HG03442 (cell line): Measurements from ENCODE around the gene CYP2U1.
"Not testable (repeated sequence)": the region's sequence is repeated elsewhere in the genome, so short reads cannot be mapped to it uniquely, and the experiment has no call there.

ENCODE experiments used
- ATAC-seq: cut with Tn5 transposase; IDR thresholded peaks from one replicate; pipeline ENCODE4 v1.9.1; 2021; ENCODE audit warnings: mild to moderate bottlenecking, moderate library complexity; ENCODE audit not compliant: unreplicated experiment

Gene CYP2U1

GRCh38 chr4:107930821-107931774, at the start of gene CYP2U1:
Gene CYP2U1 (plus strand): TSS chr4:107931549. CDS start chr4:107931644, 95 bp downstream.
- peak; percentile 94 for ATAC-seq

DNA sequence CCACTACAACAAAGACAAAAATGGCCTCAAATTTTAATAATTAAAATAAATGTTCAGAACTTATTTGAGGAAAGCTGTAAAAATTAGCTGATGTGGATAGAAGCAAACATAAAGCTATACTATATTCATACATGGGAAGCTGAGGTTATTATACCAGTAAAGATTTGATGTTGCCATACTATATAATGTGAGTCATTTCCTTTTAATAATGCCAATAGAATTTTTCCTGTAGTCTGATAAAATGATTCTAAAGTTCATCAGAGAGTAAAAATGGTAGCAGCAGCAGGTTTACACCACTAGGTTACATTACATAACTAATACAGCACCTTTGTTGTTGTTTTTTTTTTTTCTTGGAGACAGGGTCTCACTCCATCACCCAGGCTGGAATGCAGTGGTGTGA, 45.5 kb upstream of the CYP2U1 start:
- ATAC-seq = no peak

DNA sequence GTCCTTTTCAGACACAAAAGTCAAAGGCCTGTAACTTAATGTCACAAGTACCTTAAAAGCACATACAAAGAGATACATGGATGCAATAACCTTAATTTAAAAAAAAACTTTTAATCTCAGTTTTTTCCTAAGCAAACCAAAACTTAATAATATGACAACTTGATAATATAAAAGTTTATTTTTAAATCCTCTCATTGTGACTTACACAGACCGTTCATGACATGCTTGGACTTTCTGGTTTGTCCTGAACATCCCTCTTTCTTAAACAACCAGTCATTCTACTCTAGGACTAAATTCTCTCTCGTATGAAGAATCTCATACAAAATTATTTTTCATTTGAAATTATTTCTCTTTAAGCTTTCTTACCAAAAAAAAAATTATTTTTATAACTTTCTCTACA, 43.1 kb upstream of the CYP2U1 start:
- ATAC-seq = no peak

DNA sequence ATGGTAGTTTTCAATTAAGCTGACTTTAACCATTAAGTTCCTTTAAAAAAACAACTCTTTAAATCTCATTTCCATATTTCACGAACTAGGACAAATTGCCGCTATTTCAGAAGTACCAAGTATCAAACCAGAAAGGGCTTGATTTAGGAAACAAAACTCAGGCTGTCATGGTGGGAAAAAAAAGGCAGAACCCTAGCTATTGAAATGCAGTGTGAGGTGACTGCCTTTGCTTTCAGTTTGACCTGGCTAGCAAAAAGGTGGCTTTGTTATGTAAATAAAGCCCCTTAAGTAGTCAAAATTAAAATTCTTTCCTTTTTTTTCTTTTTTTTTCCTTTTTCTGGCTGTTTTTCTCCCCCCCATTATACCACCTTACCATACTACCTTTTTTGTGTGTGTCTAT, 40.6 kb upstream of the CYP2U1 start:
- no peak for ATAC-seq

DNA sequence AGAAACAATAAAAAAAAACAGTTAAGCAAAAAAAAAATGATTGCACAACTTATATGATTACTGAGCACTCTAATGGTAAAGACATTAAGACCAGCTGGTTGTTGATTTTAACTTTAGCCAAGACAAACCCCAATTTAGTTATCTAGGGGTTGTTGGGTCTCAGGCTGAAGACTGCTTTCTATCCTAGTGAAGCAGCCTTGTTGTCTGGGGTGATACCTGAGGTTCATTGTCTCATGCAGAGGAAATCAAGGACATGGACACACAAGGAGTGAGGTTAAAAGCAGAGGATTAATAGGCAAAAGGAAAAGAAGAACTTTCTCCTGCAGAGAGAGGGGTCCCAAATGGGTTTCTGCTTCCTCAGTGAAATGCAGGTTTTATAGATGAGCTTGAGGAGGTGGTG, 40.0 kb upstream of the CYP2U1 start:
- ATAC-seq = no peak

DNA sequence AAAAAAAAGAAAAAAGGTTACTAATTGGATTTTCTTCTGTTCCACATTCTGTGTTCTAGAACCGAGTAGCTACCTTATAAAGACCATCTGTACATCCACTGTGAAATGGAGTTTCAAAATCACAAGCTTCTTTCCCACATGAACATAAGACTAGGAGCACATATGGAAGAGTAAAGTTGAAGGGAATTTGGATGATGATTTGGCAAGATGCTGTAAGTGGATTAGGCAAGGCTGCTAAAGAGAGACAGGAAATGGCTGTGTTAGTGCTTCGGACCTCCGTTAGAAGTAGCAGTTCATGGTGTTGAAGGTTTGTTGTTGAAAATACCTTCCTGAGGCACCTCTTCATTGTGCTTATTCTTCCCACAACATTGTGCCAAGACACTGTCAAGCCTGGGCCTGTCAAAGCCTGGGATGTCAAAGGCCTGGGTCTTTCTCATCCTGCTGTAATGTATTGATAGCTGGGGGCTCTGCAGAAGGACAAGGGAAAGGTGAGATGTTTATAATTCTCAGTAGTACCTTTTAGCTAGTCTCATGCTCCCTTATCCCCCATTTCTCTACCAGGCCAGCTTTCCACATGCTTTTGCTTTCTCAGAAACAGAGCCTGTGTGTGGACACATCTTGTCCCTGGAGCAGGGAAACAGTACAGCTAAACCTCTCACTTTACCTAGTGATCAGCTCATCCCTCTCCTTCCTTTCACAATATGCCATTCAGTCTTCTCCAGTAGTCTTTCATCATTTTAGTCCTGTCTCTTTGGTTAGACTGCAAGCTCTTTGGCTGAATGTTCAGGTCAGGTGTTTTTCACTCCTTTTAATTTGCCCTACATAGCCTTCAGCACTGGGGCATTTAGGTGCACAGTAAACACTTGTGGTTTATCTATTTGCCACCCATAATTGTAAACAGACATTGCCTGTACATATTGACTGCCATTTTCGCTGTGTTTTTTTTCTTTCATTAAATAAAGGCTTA, 37.9 kb upstream of the CYP2U1 start:
- no peak for ATAC-seq

DNA sequence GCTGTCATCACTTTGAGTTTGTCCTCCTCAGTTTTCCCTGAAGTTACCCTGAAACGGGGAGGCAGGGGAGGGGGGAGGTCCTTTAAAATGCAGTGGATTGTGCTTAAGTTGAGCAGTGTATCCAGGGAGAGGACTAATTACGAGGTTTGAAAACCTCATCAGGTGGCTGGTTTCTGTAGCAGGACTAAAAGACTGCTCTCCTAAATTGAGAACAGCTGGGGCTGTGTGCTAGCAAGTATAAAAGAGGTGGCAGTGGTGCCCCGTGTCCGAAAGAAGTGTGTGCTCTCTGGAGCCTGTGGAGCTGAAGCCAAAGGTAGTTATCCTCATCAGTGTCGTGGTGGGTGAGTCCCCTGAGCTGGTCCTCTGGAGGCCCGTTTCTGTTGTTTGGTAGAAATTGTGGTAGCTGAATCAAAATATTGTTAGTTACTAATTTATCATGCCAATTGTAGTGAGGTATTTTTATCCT, 37.2 kb upstream of the CYP2U1 start:
- no peak for ATAC-seq

DNA sequence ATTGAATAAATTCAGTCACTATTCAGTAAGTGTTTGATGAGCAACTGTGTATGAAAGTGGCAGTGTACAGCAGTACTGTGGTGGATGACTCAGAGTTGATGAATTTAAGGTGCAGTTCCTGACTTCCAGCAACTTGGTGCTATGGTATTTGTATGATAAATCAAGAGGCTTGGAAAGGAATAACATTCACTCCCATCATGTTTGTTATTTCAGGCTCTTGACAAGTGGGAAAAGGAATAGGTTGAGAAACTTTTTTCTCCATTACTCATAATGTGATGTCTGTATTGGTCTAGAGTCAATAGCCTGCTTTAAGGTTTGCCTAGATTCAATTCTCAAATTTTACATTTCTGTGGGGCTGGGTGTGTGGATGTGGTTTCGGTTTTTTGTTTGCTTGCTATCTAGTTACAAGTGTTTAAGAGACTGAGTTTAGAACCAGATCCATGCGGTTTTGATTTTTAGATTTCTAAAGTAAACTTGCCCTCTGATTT, 35.1 kb upstream of the CYP2U1 start:
- ATAC-seq = peak; percentile 47

GRCh38 chr4:107896646-107897045, 34.7 kb upstream of the CYP2U1 start:
- no peak for ATAC-seq

DNA sequence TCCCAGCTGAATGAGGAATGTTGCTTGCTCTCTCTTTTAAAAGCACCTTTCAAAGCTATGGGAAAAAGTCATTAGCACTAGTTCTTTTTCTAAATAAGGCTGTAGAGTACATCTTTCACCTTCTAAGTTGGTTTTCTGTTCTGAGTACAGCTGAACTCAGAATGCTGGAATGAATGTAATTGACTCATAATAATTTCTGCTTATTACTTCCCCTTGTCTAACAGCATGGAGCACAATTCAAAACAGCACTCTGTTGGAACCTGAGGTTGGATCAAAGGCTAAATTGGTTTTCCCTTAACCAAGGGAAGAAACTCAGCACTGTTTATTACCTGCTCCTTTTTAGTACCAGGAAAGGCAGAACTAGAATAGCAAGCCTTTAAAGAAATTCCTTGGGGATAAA, 33.5 kb upstream of the CYP2U1 start:
- ATAC-seq = no peak

DNA sequence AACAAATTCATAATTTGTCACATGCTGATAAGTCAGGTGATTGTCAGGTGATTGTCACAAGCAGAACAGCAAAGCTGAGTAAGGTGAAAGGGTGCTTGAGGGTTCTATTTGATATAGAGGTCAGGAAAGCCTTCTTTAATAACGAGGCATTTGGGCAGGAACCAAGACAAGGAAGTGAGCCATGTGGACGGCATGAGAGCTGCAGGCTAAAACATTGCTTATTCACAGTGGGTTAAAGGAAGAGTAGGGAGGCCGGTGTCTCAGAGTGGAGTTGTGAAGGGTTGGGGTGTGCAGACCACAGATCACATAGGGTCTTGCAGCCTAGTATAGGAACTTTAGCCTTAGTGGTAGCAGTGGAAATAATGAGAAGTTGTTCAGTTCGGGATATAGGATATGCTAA, 31.3 kb upstream of the CYP2U1 start:
- ATAC-seq = no peak

- no peak for ATAC-seq
Measured at GRCh38 chr4:107900508-107900907, 30.8 kb upstream of the CYP2U1 start.

- no peak for ATAC-seq
Measured at GRCh38 chr4:107901213-107901934, 30.0 kb upstream of the CYP2U1 start.

DNA sequence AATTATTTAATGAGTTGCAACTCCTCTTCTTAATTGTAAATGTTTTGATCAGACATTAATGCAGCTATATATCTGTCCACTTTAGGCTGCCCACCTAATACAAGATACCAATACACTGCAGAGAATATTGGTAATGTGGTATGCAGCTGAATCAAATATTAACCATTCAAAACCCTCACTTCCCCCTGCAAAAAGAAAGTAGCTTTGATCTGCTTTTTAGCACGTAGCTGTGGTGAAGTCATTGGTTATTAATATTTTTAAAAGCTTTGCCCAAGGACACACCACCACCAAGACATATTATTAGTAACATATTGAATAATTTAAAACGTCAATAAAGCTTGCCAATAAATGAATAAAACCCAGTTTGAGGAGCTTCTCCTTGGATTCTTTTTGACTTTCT, 28.6 kb upstream of the CYP2U1 start:
- peak; percentile 74 for ATAC-seq

DNA sequence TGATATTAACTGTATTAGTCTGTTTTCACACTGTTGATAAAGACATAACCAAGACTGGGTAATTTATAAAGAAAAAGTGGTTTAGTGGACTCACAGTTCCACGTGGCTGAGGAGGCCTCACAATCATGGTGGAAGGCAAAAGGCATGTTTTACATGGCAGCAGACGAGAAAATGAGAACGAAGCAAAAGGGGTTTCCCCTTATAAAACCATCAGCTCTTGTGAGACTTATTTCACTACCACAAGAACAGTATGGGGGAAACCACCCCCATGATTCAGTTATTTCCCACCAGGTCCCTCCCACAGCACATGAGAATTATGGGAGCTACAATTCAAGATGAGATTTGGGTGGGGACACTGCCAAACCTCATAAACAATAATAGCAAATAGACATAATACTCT, 26.3 kb upstream of the CYP2U1 start:
- ATAC-seq = not testable (repeated sequence)

GRCh38 chr4:107906458-107907100, 24.8 kb upstream of the CYP2U1 start:
- ATAC-seq = no peak

- no peak for ATAC-seq
Measured at GRCh38 chr4:107908377-107908776, 23.0 kb upstream of the CYP2U1 start.

DNA sequence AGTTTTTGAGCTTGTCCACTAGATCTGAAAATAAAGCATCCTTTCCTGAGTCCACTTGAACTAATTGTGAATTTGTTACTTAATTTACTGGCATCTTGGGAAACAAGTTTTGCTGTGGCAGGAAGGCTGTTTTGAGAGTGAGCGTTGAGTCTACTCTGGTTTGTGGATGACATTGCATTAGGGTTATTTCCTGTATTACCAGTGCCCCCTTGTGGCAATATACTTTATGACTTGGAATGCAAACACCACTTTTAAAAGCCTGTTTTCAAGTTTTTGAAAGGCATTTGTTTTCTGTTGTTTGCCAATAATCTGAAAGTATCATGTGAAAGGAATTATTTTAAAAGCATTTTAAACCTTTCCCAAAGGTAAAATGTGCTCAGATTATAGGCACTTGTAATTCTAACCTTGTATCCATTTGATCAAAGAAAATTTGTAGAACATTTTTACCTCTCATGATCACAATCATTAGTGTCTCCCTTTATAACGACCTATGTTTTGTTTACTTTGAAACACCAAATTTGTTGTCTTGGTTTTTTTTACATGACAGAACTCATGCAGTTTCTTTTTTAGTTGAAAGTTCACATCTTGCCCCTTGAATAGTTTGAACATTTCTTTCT, 18.0 kb upstream of the CYP2U1 start:
- ATAC-seq = peak; percentile 91

GRCh38 chr4:107915220-107915619, 16.1 kb upstream of the CYP2U1 start:
- ATAC-seq = no peak

DNA sequence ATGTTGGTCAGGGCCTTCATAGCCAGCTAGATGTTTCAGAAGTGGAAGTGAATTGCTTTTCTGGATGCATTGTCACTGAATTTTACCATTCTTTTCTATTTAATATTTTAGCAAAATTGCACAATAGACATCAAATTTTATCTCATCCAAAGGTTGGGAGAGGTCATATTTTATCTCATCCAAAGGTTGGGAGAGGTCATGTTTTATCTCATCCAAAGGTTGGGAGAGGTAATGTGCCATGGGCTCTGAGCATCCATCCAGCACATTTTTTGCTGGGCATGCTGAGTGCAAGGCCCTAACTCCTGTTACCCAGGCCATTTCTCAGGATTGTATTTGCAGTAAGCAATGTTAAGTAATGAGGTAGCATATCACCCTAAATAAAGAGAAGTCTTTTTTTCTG, 14.7 kb upstream of the CYP2U1 start:
- no peak for ATAC-seq
